ENCODE data around the gene NAALADL2.

GRCh38 chr3:175329373-175329772, 470.2 kb downstream of the NAALADL2 start:
- TF ChIP-seq EZH2 (IDR thresholded peaks at IDR 0.05; ENCODE audit: low read length, unreplicated experiment) (no peak), CTCF (conservative IDR thresholded peaks at IDR 0.05; ENCODE audit: low read depth, low read length) (no peak)
